Measurements from ENCODE around the gene GREB1.
"Not testable (repeated sequence)": the region's sequence is repeated elsewhere in the genome, so short reads cannot be mapped to it uniquely, and the experiment has no call there.

The GREB1 gene

GRCh38 chr2:11640132-11640531 is 106.3 kb downstream of the GREB1 start:
- DNase-seq, result no peak

DNA sequence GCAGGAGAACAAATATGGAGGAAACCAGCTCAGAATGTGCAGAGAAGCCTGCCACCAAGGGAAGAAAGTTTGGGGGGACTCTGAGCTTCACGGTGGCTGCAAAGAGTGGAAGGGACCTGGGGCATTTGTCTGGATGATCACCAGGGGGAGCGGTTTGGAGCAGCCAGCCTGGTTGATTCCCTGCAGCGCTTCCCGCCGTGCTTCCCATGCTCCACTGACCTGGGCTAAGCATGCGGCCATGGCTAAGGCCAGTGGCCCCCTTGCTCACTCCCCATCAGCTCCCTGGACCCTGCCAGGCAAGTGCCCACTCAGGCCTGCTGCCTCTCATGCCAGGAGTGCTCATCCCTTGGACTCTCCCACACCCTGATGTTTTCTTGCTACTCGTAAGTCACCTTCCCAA is 109.1 kb downstream of the GREB1 start:
- no peak for DNase-seq

DNA sequence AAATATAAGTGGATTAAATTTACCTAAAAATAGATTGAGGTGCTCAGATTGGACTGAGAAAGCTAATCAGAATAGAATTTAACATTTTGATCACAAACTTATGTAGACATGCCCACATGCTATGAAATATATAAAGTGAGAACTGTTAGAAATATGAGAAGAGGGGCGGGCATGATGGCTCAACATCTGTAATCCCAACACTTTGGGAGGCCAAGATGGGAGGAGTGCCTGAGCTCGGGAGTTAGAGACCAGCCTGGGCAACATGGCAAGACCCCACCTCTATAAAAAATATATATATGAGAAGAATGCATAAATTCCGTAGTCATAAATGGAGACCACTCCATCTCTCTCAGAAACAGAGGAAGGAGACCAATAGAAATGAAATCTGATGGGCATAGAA is 110.4 kb downstream of the GREB1 start:
- no peak for DNase-seq

- no peak for DNase-seq
These were observed 112.7 kb downstream of the GREB1 start for GRCh38 chr2:11646530-11646929.

GRCh38 chr2:11647834-11648600 is 114.2 kb downstream of the GREB1 start:
- DNase-seq, result no peak

GRCh38 chr2:11649093-11649492 is 115.2 kb downstream of the GREB1 start:
- DNase-seq, result no peak

DNA sequence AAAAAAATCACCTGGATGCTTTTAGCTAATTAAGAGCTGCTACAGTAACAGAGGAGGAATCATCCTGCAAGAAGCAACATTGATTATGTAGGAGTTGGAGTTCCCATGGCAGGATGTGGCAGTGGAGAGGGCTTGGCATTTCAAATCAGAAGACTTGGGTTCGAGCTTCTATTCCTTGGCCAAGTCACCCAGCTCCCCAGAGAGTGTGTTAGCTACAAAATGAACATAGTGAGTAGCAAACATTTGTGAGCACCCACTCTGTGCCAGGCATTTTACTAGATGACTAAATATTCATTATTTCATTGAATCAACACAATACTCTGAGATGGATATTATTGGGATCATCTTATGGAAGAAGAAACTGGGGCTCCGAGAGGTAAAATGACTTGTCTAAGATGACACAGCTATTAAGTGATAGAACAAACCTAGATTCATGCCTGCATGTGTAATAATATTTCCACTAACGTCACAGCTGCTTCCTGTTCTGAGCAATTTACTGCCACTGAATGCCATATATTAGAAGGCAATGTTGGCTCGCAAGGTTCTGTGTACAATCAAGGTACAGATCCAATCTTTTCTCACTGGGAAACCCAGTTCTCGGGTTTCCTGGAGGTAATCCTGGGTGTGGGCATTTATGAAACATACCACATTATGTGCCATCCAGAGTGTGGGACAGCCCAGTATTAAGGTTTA is 118.2 kb downstream of the GREB1 start:
- no peak for DNase-seq

DNA sequence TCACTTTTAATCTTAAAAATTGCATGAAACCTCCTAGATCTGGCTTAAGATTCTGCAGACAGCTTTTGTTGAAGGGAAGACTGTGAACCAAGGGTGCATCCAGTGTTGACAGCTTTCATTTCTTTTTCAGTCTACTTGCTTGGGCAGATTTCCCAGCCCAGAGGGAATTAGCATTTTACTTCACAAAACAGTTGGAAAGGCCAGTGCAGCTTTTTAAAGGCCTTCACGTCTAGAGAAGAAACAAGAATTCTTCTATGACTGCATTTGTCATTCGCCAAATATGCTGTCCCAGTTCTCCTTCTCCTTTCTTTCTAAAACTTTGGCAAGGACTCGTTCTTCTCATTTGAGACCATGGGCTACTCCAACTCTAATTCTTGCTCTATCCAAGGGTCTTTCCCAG is 118.7 kb downstream of the GREB1 start:
- DNase-seq, result no peak

- no peak for DNase-seq
These were observed 121.7 kb downstream of the GREB1 start for GRCh38 chr2:11655495-11655894.

DNA sequence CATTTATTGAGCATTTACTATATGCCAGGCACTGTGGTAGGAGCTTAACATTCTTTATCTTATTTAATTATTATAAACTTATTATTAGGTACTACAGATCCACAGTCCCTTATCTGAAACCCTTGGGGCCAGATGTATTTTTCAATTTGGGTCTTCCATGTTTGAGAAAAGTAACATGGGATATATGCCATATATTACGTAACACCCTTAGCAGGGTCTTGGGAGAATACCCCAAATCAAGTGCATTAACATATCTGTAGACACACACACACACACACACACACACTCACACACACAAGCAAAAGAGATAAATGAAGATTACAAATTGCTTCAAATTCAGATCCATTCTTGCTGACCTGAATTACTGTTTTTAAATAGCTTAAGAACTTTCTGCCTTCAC is 122.4 kb downstream of the GREB1 start:
- no peak for DNase-seq

DNA sequence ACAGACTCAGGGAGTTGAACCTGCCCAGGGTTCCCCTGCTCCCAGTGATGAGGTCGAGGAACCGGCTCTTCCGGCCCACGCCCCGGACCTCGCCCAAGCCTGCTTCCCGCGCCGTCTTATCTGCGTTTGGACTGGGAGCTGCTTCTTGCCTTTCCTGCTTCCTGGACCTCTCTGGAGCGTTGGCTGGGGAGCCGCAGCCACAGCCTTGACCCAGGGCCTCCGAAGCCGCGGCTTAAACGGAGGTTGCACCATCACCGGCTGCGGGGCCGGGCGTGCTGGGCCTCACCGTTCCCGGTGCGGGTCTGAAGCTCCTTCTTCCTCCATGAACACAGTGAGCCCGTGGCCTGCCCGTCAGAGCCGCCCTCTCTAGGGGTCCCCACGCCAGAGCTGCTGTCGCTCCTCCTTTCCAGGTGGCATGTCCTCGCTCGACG is 122.8 kb downstream of the GREB1 start:
- no peak for DNase-seq

DNA sequence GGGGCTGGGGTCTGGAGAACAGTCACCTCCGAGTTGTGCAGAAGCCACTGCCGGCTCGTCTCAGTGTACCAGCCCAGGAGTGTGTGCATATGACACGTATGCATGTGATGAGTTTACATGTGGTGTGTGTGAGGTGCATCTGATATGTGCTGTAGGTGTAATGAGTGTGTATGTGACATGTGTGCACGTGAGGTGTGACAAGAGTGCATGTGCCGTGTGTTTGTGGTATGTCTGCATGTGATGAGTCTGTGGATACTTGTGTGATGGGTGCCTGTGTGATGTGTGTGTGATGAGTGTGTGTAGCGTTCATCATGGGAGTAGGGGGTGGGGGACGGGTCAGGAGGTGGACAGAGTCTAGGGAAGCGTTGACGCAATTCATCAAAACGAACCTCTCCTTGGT is 123.3 kb downstream of the GREB1 start:
- DNase-seq, result no peak

DNA sequence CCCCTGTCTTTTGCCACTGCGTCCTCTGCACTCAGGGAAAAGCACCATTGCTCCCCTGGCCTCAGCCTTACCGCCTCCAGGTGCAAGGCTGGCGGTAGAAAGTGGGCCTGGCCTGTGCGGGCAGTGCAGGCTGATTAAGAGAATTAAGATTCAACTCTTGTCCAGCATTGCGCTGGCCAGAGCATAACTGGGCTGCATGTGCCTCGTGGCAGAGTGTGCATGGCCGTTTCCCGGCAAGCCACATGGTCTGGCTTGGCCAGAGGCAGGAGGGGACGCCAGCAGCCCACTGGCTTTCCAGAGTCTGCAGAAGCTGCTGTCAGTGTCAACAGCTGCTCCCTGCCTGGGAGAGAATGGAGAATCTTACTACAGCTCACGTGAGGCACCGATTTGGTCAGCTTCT is 123.8 kb downstream of the GREB1 start:
- no peak for DNase-seq

DNA sequence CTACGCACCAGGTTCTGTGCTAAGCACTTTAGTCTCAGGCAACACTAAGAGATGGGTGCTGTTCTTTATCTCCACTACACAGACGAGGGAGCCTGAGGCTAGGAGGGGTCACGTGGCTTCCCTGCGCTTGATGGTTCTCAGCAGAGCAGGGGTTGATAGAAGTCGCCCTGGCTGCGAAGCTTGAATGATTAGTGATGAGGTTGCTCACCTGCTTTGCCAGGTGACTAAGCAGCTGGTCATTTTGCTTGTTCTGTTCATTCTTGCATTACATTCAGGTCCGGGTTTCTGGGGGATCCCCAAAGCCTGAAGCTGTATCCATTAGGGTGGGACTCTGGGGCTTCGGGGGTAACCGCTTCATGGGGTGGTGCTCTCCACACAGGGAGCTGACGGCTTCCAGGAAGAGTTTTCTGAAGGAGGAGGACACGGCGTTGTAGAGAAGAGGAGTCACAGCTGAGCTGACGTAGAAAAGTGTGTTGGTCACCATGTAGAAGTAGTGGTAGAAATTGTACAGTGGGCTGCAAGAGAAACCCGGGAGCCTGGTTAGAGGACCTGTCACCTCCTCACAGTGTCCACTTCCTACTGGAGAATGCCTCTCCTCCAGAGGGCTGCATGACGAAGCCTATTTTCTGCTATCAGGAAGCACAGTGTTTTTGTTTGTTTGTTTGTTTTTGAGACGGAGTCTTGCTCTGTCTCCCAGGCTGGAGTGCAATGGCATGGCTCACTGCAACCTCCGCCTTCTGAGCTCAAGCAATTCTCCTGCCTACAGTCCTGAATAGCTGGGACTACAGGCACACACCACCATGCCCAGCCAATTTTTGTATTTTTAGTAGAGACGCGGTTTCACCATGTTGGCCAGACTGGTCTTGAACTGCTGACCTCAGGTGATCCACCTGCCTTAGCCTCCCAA is 124.6 kb downstream of the GREB1 start:
- no peak for DNase-seq

- DNase-seq, result no peak
These were observed 125.2 kb downstream of the GREB1 start for GRCh38 chr2:11659115-11659475.

DNA sequence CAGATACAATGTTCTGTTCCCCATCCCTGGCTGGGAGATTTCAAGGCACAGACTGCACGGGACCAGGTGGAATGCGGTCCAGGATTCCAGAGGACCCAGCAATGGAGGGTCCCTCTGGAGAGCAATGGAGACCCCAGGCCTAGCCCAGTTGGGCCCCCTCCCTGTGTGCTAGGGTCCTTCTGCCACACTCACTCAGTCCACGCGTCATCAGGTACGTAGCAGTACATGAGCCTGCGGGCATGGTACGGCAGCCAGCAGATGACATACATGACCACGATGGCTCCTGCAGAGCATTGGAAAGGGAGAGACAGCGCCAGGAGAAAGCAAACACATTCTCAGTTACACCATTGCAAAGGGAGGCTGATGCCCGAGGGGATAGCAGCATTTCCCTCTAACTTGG is 126.0 kb downstream of the GREB1 start:
- no peak for DNase-seq

DNA sequence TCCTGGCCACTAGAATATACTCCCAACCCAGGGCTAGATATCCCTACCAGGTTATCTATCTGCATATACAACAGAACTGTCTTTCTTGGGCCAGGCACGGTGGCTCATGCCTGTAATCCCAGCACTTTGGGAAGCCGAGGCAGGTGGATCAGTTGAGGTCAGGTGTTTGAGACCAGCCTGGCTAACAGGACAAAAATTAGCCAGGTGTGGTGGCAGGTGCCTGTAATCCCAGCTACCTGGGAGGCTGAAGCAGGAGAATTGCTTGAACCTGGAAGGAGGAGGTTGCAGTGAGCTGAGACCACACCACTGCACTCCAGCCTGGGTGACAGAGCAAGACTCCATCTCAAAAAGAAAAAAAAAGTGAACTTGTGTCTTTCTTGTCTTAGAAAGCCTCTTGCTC is 126.6 kb downstream of the GREB1 start:
- DNase-seq, result not testable (repeated sequence)

GRCh38 chr2:11661891-11662435 is 128.1 kb downstream of the GREB1 start:
- DNase-seq, result no peak

- no peak for DNase-seq
These were observed 129.0 kb downstream of the GREB1 start for GRCh38 chr2:11662882-11663281.

GRCh38 chr2:11663427-11663826 is 129.6 kb downstream of the GREB1 start:
- no peak for DNase-seq

DNA sequence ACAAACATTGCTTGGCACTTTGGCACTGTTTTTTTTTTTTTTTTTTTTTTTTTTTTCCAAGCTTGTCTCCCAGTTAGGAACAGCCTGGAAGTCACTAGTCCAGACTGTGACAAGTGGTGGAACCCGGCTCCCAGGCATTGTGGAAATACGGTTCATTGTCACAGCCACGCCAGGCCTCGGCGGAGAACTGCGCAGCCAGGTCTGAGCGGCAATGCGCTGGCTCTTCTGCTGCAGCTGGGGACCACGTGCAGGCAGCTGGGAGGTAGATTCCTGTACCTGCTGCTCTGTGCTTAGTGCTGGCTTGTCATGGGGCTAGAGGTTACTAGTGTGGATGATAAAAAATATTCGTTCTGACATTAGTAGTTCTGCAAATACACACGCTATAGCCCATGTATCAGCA is 131.2 kb downstream of the GREB1 start:
- DNase-seq, result no peak

GRCh38 chr2:11665510-11666362 is 131.9 kb downstream of the GREB1 start:
- no peak for DNase-seq

All from NCI-H2029 treated with DMSO at 0.1 percent for 48 hours (cell line).